Panc1 (cell line): ENCODE measurements around the gene TNRC18. TPM values are rescaled to one million over a fixed set of nuclear protein-coding genes. Genes with fewer than 3 reads are reported as not detected.
A peak's percentile ranks its signal among the peaks of the same experiment; 100 is the strongest.

Experiments
- ATAC-seq: fragments of 200-7000 bp; cut with Tn5 transposase; 2 replicates; pipeline ENCODE4 v1.9.1; 2020; ENCODE audit warnings: mild to moderate bottlenecking, moderate library complexity
- BruUV-seq: library from RNA; stranded (reverse); fragments of 400-500 nt; replicated peaks from 2 replicates; lab custom pipeline; 2021; lab: Mats Ljungman, UMichigan
- CTCF ChIA-PET: fragments of 300-600 bp; sonication (Branson Sonifier 250); formaldehyde crosslinking; loops from one replicate; lab custom pipeline; 2022; ENCODE audit warnings: antibody characterized with exemption; lab: Charles Lee
- POLR2A ChIA-PET: fragments of 300-600 bp; sonication (Branson Sonifier 250); formaldehyde crosslinking; loops from one replicate; lab custom pipeline; 2022; ENCODE audit warnings: antibody characterized with exemption; lab: Charles Lee
- DNase-seq: peaks from one replicate; pipeline ENCODE4 v3.0.0-alpha.2; 2010; ENCODE audit warnings: low read depth, low spot score
- H3K27ac ChIP-seq: 2 replicates; pipeline ENCODE4 v1.5.1; 2011; ENCODE audit warnings: mild to moderate bottlenecking, low read length, inconsistent platforms
- H3K27me3 ChIP-seq: fragments of 200-500 bp; sonication (Bioruptor generic); 2 replicates; pipeline ENCODE4 v1.6.0; 2014; ENCODE audit warnings: low read length, inconsistent platforms; ENCODE audit not compliant: control insufficient read depth, insufficient read depth
- H3K36me3 ChIP-seq: fragments of 200-500 bp; sonication (Bioruptor generic); 2 replicates; pipeline ENCODE4 v1.5.1; 2014; ENCODE audit warnings: inconsistent platforms, mild to moderate bottlenecking, low read length, moderate library complexity; ENCODE audit not compliant: control insufficient read depth, insufficient read depth
- H3K4me1 ChIP-seq: 2 replicates; pipeline ENCODE4 v1.5.1; 2011; ENCODE audit warnings: inconsistent platforms, mild to moderate bottlenecking, low read length, moderate library complexity; ENCODE audit not compliant: control insufficient read depth, insufficient read depth
- H3K4me3 ChIP-seq, 2 experiments: 2 replicates each; pipeline ENCODE4 v1.5.1; 2011 to 2012; ENCODE audit warnings: low read depth in 2 of 2, low read length in 2 of 2, mild to moderate bottlenecking in 2 of 2, inconsistent platforms in 1 of 2, moderate library complexity in 1 of 2
- H3K9me3 ChIP-seq: fragments of 200-500 bp; sonication (Bioruptor generic); 2 replicates; pipeline ENCODE4 v1.5.1; 2014; ENCODE audit warnings: low read depth, mild to moderate bottlenecking, inconsistent platforms, low read length, moderate library complexity; ENCODE audit not compliant: control insufficient read depth, insufficient read depth
- CTCF ChIP-seq: fragments of 450-650 bp; IDR thresholded peaks from 2 replicates; pipeline ENCODE4 v1.5.1; 2017; ENCODE audit warnings: mild to moderate bottlenecking
- POLR2AphosphoS5 ChIP-seq: IDR thresholded peaks from 2 replicates; pipeline ENCODE4 v1.6.1; 2012; ENCODE audit warnings: mild to moderate bottlenecking, low read depth, low read length, moderate library complexity
- SIN3A ChIP-seq: IDR thresholded peaks from 2 replicates; pipeline ENCODE4 v1.6.1; 2012; ENCODE audit warnings: low read depth, mild to moderate bottlenecking, low read length, moderate library complexity, borderline replicate concordance; ENCODE audit not compliant: insufficient read depth
- TCF7L2 ChIP-seq: IDR thresholded peaks from 2 replicates; pipeline ENCODE4 v1.6.1; 2011; ENCODE audit warnings: mild to moderate bottlenecking, low read depth, low read length, inconsistent platforms
- in situ Hi-C: cut with HindIII; loops from 2 replicates; pipeline ENCODE4 v1.10.0; 2016; ENCODE audit warnings: low sequenced_read_pairs, low pct_unique_long_range_greater_than_20kb
- intact Hi-C: fragments of 100-400 bp; cut with micrococcal nuclease; formaldehyde crosslinking; loops from one replicate; pipeline ENCODE4 v1.10.0; 2022; ENCODE audit not compliant: unreplicated experiment
- total RNA-seq: library from RNA; stranded (reverse); gene quantifications from one replicate; pipeline ENCODE4 v1.2.1, GENCODE V29; 2021; ENCODE audit not compliant: unreplicated experiment

The TNRC18 gene
- total RNA-seq, 1 experiment from 2014 or later: 148 TPM

GRCh38 chr7:5420881-5421713 is 2.5 kb downstream of the TNRC18 start:
- peaks cover 7% of the 10 kb centered on the region; the same call in 1 of the 2 replicates for H3K36me3 ChIP-seq
- TSS peak; percentile 58 for BruUV-seq
- peaks cover 22% of the 10 kb centered on the region for H3K4me1 ChIP-seq
- intact Hi-C loops (no loop called here), in situ Hi-C loops (no loop called here)
- ChIA-PET CTCF (interaction anchor here (0.5 kb wide), 1 partner anchor 30 kb away, joined by 3 read pairs; no protein-coding TSS in a partner anchor), POLR2A (interaction anchor here (0.5 to 1.3 kb wide), 3 partner anchors 25 to 342 kb away, joined by 4 to 9 read pairs (median 4); no protein-coding TSS in a partner anchor)
- no peaks in the 10 kb centered on the region for H3K9me3 ChIP-seq
- peak overlapping the region; percentile 100 for H3K27ac ChIP-seq
- TF ChIP-seq TCF7L2: no peak
- TF ChIP-seq SIN3A: 0 out of 2 replicates have a peak, but pooled peaks have one; percentile 75
- peak overlapping the region; percentile 78 to 91 for H3K4me3 ChIP-seq
- no peak for ATAC-seq
- H3K27me3 ChIP-seq: no peaks in the 10 kb centered on the region
- DNase-seq: no peak

DNA sequence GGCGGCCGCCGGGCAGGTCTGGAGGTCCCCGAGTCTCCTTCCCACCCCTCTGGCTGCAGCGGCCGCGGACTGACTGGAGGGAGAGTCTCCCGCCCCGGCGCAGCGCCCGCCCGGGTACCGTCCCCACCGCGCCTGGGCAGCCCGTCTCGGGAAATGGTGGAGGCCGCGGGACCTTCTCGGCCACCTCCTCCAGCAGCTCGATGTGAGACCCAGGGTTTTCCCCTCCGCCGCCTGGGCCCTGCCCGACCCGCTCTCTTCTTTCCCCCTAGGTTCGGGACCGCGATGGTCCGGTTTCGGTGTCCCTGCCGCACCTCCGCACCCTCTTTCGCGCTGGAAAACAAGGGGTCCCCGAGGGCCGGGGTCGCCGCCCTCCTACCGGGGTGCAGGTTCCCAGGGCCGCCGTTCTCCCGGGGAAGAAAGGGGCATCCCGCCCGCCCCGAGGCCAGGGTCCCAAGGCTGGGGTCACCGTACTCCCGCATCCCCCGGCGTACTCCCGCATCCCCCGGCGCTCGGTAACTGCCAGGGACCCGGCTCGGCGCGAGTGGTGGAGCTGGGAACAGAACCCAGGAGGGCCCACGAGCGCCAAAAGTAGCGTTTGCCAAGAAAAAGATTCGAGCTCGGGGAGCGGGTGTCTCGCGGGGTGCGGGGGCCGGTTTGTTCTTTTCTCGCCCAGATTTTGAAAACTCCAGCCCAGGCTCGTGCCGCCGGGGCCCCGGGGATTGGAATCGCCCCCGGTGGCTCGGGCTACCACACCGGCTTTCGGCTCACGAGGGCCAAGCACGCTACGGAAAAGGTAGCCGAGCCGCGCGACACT is 3.4 kb downstream of the TNRC18 start:
- H3K4me1 ChIP-seq: peaks cover 26% of the 10 kb centered on the region
- ATAC-seq (no peak), DNase-seq (no peak)
- peak; percentile 50; the same call in 1 of the 2 replicates for TF ChIP-seq SIN3A
- no peak for TF ChIP-seq POLR2AphosphoS5
- ChIA-PET POLR2A (interaction anchor here (0.5 kb wide), 1 partner anchor 180 kb away, joined by 4 read pairs; no protein-coding TSS in a partner anchor), CTCF (interaction anchor here (0.7 kb wide), 1 partner anchor 961 kb away, joined by 3 read pairs; no protein-coding TSS in a partner anchor)
- H3K27me3 ChIP-seq: no peaks in the 10 kb centered on the region
- H3K9me3 ChIP-seq: no peaks in the 10 kb centered on the region
- peak overlapping the region; percentile 98 for H3K27ac ChIP-seq
- H3K36me3 ChIP-seq: peaks cover 7% of the 10 kb centered on the region; the same call in 1 of the 2 replicates
- BruUV-seq: no TSS peak
- H3K4me3 ChIP-seq: peak overlapping the region; percentile 78 to 91
- in situ Hi-C loops (no loop called here), intact Hi-C loops (no loop called here)

DNA sequence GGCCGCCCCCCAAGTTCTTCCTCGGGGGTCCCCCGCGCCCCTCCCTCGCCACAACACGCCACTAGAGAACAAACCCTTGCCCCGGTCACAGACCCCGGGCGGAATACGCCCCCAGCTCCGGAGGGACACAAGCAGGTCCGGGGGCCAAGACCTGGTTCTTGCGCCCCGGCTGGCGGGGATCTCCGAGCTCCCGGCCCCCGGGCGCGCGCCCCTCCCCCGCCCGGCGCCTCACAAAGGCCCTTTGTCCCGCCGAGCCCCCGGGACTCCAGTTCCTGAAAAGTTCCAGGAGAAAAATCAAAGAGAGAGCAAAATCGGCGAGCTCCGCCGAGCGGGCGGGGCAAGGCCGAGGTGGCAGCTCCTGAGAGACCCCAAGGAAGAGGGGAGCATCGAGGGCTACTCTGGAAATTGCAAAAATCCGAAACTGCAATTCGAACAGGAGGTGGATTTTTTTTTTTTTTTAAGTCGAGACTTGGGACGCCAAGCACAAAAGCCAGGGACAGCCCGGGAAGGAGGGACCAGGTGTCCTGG is 4.0 kb downstream of the TNRC18 start:
- ATAC-seq (no peak), DNase-seq (no peak)
- TF ChIP-seq CTCF (no peak), SIN3A (no peak), POLR2AphosphoS5 (no peak)
- ChIA-PET POLR2A (interaction anchor here (0.7 kb wide), 1 partner anchor 349 kb away, joined by 5 read pairs; no protein-coding TSS in a partner anchor), CTCF (interaction anchor here (0.7 kb wide), 1 partner anchor 962 kb away, joined by 3 read pairs; no protein-coding TSS in a partner anchor)
- H3K4me3 ChIP-seq: peak overlapping the region; percentile 78 to 91
- peaks cover 33% of the 10 kb centered on the region for H3K4me1 ChIP-seq
- no peaks in the 10 kb centered on the region for H3K27me3 ChIP-seq
- H3K36me3 ChIP-seq: peaks cover 5% of the 10 kb centered on the region; the same call in 1 of the 2 replicates
- BruUV-seq: no TSS peak
- in situ Hi-C loops (no loop called here), intact Hi-C loops (no loop called here)
- H3K27ac ChIP-seq: peak overlapping the region; percentile 98
- H3K9me3 ChIP-seq: no peaks in the 10 kb centered on the region
